ENCODE measurements around the gene NXN.

DNA sequence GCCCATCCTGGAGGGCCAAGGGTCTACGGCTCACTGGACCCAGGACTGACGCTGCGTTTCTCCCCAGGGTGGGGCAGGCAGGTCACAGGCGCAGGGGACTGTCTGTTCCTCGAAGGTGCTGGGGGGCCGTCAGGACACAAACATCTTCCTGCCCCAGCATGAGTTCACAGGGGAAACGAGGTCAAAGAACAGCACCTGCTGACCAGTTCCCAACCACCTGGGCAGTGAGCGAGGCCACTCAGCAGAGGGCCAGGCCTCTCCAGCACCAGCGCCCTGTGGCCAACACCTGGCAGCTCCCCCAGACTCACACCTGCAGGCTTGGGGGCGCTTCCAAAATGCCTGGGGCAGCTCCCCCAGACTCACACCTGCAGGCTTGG, 47.0 kb upstream of the NXN start:
- TF ChIP-seq POLR2A (IDR thresholded peaks at IDR 0.05) = no peak
- TF ChIP-seq, protein P1, sequence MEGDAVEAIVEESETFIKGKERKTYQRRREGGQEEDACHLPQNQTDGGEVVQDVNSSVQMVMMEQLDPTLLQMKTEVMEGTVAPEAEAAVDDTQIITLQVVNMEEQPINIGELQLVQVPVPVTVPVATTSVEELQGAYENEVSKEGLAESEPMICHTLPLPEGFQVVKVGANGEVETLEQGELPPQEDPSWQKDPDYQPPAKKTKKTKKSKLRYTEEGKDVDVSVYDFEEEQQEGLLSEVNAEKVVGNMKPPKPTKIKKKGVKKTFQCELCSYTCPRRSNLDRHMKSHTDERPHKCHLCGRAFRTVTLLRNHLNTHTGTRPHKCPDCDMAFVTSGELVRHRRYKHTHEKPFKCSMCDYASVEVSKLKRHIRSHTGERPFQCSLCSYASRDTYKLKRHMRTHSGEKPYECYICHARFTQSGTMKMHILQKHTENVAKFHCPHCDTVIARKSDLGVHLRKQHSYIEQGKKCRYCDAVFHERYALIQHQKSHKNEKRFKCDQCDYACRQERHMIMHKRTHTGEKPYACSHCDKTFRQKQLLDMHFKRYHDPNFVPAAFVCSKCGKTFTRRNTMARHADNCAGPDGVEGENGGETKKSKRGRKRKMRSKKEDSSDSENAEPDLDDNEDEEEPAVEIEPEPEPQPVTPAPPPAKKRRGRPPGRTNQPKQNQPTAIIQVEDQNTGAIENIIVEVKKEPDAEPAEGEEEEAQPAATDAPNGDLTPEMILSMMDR (IDR thresholded peaks at IDR 0.05) = no peak
